Measurements from ENCODE around the gene RAB8B.
A peak's percentile ranks its signal among the peaks of the same experiment; 100 is the strongest.

The RAB8B gene

GRCh38 chr15:63155486-63155885 lies 33.9 kb upstream of the RAB8B start:
- Mint-ChIP-seq H3K27me3 (ENCODE audit: low read depth, poor library complexity) (no peaks in the 10 kb centered on the region), H3K27ac (peak overlapping the region; percentile 36), H3K9me3 (no peaks in the 10 kb centered on the region), H3K4me1 (peaks cover 20% of the 10 kb centered on the region), H3K36me3 (ENCODE audit: low read depth) (peaks cover 41% of the 10 kb centered on the region), H3K4me3 (peak overlapping the region; percentile 98)
- DNase-seq: no peak
- TF ChIP-seq, protein P1, sequence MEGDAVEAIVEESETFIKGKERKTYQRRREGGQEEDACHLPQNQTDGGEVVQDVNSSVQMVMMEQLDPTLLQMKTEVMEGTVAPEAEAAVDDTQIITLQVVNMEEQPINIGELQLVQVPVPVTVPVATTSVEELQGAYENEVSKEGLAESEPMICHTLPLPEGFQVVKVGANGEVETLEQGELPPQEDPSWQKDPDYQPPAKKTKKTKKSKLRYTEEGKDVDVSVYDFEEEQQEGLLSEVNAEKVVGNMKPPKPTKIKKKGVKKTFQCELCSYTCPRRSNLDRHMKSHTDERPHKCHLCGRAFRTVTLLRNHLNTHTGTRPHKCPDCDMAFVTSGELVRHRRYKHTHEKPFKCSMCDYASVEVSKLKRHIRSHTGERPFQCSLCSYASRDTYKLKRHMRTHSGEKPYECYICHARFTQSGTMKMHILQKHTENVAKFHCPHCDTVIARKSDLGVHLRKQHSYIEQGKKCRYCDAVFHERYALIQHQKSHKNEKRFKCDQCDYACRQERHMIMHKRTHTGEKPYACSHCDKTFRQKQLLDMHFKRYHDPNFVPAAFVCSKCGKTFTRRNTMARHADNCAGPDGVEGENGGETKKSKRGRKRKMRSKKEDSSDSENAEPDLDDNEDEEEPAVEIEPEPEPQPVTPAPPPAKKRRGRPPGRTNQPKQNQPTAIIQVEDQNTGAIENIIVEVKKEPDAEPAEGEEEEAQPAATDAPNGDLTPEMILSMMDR (IDR thresholded peaks at IDR 0.05): no peak

DNA sequence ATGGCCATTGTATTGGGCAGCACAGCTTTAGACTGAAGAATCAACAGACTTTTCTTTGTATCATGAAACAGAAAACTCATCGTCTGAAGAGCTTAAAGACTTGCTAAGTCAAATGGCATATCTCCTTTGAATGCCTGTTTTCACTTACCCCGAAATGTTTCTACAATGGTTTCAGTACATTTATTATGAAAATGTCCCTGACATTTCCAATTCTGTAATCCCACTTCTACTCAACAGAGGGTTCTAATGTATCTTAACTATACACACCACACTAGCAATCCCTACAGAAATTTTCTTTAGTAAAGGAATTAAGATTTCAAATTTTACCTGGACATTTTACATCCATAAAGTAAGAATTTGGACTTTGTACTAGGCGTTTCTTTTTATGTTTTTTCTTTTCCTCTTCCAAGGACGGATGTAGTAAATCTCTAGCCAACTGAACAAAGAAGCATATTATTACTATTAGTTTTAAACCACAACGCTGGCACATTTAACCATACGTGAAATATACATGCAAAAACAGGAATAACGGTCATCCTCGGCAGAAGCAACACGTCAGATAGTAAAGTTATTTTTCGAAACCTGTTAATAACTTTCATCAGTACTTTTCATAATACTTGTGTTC lies 33.2 kb upstream of the RAB8B start:
- peaks cover 39% of the 10 kb centered on the region for H3K36me3 Mint-ChIP-seq (ENCODE audit: low read depth)
- no peaks in the 10 kb centered on the region for H3K9me3 Mint-ChIP-seq
- H3K27me3 Mint-ChIP-seq (ENCODE audit: low read depth, poor library complexity): no peaks in the 10 kb centered on the region
- TF ChIP-seq, protein P1 (IDR thresholded peaks at IDR 0.05): no peak
- peak overlapping the region; percentile 99 for H3K27ac Mint-ChIP-seq
- peak overlapping the region; percentile 98 for H3K4me3 Mint-ChIP-seq
- peaks cover 20% of the 10 kb centered on the region for H3K4me1 Mint-ChIP-seq
- DNase-seq: no peak

- Mint-ChIP-seq H3K27ac (peak overlapping the region; percentile 99), H3K36me3 (ENCODE audit: low read depth) (peaks cover 34% of the 10 kb centered on the region), H3K9me3 (no peaks in the 10 kb centered on the region), H3K4me1 (peaks cover 20% of the 10 kb centered on the region), H3K27me3 (ENCODE audit: low read depth, poor library complexity) (no peaks in the 10 kb centered on the region), H3K4me3 (peak overlapping the region; percentile 98)
- DNase-seq: peak; percentile 35
- TF ChIP-seq, protein P1 (IDR thresholded peaks at IDR 0.05): no peak
Observed at GRCh38 chr15:63156755-63157117, 32.7 kb upstream of the RAB8B start.

- Mint-ChIP-seq H3K4me3 (peak within 1 kb of the TSS; percentile 98), H3K9me3 (no peaks in the 10 kb centered on the region), H3K27me3 (ENCODE audit: low read depth, poor library complexity) (no peaks in the 10 kb centered on the region), H3K27ac (peak within 1 kb of the TSS; percentile 99), H3K4me1 (peaks cover 20% of the 10 kb centered on the region), H3K36me3 (ENCODE audit: low read depth) (peaks cover 29% of the 10 kb centered on the region)
- peak; percentile 88 for DNase-seq
- TF ChIP-seq, protein P1 (IDR thresholded peaks at IDR 0.05): no peak
Observed at GRCh38 chr15:63157118-63157843, 32.1 kb upstream of the RAB8B start, which contains the start of gene RPS27L. Gene RPS27L (minus strand): TSS chr15:63157477. CDS start chr15:63157405, 72 bp downstream.

GRCh38 chr15:63157891-63158431 lies 31.4 kb upstream of the RAB8B start:
- Mint-ChIP-seq H3K4me3 (peak overlapping the region; percentile 98), H3K27me3 (ENCODE audit: low read depth, poor library complexity) (no peaks in the 10 kb centered on the region), H3K4me1 (peaks cover 22% of the 10 kb centered on the region), H3K9me3 (no peaks in the 10 kb centered on the region), H3K36me3 (ENCODE audit: low read depth) (peaks cover 23% of the 10 kb centered on the region), H3K27ac (peak overlapping the region; percentile 98)
- TF ChIP-seq, protein P1 (IDR thresholded peaks at IDR 0.05): no peak
- DNase-seq: peak; percentile 49
